Suppressor macrophage (primary cell): ENCODE data around the gene SLC6A16.
"Not testable (repeated sequence)": the region's sequence is repeated elsewhere in the genome, so short reads cannot be mapped to it uniquely, and the experiment has no call there.

Source experiments
- DNase-seq, 4 experiments: peaks; one replicate each; pipeline ENCODE4 v3.0.0-alpha.2; 2020 to 2022

The SLC6A16 gene

GRCh38 chr19:49344505-49345423 lies 19.8 kb upstream of the SLC6A16 start:
- no peak for DNase-seq

GRCh38 chr19:49343123-49343522 lies 18.1 kb upstream of the SLC6A16 start:
- DNase-seq = no peak

- no peak for DNase-seq
Measured at GRCh38 chr19:49342291-49342721, 17.3 kb upstream of the SLC6A16 start.

- no peak for DNase-seq
Measured at GRCh38 chr19:49340865-49341718, 16.1 kb upstream of the SLC6A16 start.

- peak in 3 of 4 experiments; percentile 32 to 56 (median 37) for DNase-seq
Measured at GRCh38 chr19:49340069-49340864, 15.3 kb upstream of the SLC6A16 start.

- no peak for DNase-seq
Measured at GRCh38 chr19:49339301-49340068, 14.5 kb upstream of the SLC6A16 start.

GRCh38 chr19:49338691-49339300 lies 13.8 kb upstream of the SLC6A16 start:
- DNase-seq = no peak

GRCh38 chr19:49338023-49338677 lies 13.2 kb upstream of the SLC6A16 start:
- no peak for DNase-seq

GRCh38 chr19:49337267-49338022 lies 12.5 kb upstream of the SLC6A16 start:
- no peak for DNase-seq

GRCh38 chr19:49336482-49337266 lies 11.7 kb upstream of the SLC6A16 start:
- DNase-seq = peak in 2 of 4 experiments; percentile 10 to 18

- peak; percentile 66 to 82 (median 80) for DNase-seq
Measured at GRCh38 chr19:49335784-49336481, 10.9 kb upstream of the SLC6A16 start.

- peak; percentile 53 to 77 (median 64) for DNase-seq
Measured at GRCh38 chr19:49335071-49335783, 10.2 kb upstream of the SLC6A16 start, which contains the start of gene CD37. Gene CD37, plus strand, starts transcription at chr19:49335406. Its CDS starts 135 bp downstream, at chr19:49335541.

GRCh38 chr19:49333811-49334288 lies 8.9 kb upstream of the SLC6A16 start:
- peak; percentile 50 to 82 (median 66) for DNase-seq

- peak in 3 of 4 experiments; percentile 52 to 58 (median 56) for DNase-seq
Measured at GRCh38 chr19:49333418-49333805, 8.4 kb upstream of the SLC6A16 start.

GRCh38 chr19:49332691-49333417 lies 7.9 kb upstream of the SLC6A16 start:
- not testable (repeated sequence) for DNase-seq

GRCh38 chr19:49331616-49332055 lies 6.6 kb upstream of the SLC6A16 start:
- DNase-seq = peak; percentile 73 to 87 (median 83)
